K562 (cell line): Measurements from ENCODE around the gene OFD1. TPM values are rescaled to one million over a fixed set of nuclear protein-coding genes. Genes with fewer than 3 reads are reported as not detected.

Source experiments
- ATAC-seq: fragments of 200-7000 bp; cut with Tn5 transposase; 3 replicates; pipeline ENCODE4 v1.9.1; 2020; ENCODE audit warnings: moderate library complexity
- BruUV-seq: library from RNA; stranded (reverse); fragments of 400-500 nt; replicated peaks from 2 replicates; lab custom pipeline; 2021; lab: Mats Ljungman, UMichigan
- CTCF ChIA-PET: fragments of 300-600 bp; formaldehyde crosslinking; extraction: SDS; loops from one replicate; lab custom pipeline; 2021; ENCODE audit warnings: low intra/inter-chr PET ratio; lab: Yijun Ruan, JAX
- POLR2A ChIA-PET: fragments of 300-600, 350-650 bp; sonication (Branson Sonifier 250); formaldehyde crosslinking; extraction: SDS; loops from one replicate; lab custom pipeline; 2021; ENCODE audit warnings: antibody characterized with exemption, inconsistent platforms; lab: Yijun Ruan, JAX
- DNase-seq, 4 experiments: peaks; one replicate each; pipeline versions ENCODE4 v3.0.0 to v3.0.0-alpha.2; 2011 to 2018; ENCODE audit warnings: low spot score in 3 of 4, mixed read lengths in 3 of 4; ENCODE audit errors: extremely low read depth in 1 of 4
- FAIRE-seq: peaks from 2 replicates; lab custom pipeline; 2011; peaks lifted over from hg19 to GRCh38; lab: Jason Lieb, UNC
- H2AFZ ChIP-seq: 2 replicates; pipeline ENCODE4 v1.6.0; 2011; ENCODE audit warnings: low read depth, low read length, control low read depth, inconsistent platforms
- H3K27ac ChIP-seq: fragments of 200-600 bp; 3 replicates; pipeline ENCODE4 v1.8.0; 2011; ENCODE audit warnings: low read depth, mild to moderate bottlenecking, control low read depth, inconsistent platforms, low read length, moderate library complexity, mixed read lengths; ENCODE audit errors: extremely low read depth
- H3K27me3 ChIP-seq, 2 experiments: fragments of 300-600 bp in 1 of 2; 2 replicates in 1 of 2; 3 replicates in 1 of 2; pipeline versions ENCODE4 v1.6.0 to v1.8.0; 2011; ENCODE audit warnings: inconsistent platforms in 2 of 2, low read length in 2 of 2, mild to moderate bottlenecking in 1 of 2, mixed read lengths in 1 of 2, moderate library complexity in 1 of 2; ENCODE audit not compliant: control insufficient read depth in 2 of 2, insufficient read depth in 2 of 2
- H3K36me3 ChIP-seq: fragments of 300-600 bp; 3 replicates; pipeline ENCODE4 v1.8.0; 2011; ENCODE audit warnings: mild to moderate bottlenecking, low read length, inconsistent platforms; ENCODE audit not compliant: control insufficient read depth, insufficient read depth
- H3K4me1 ChIP-seq, 2 experiments: fragments of 200-600 bp in 1 of 2; replicated peaks in 1 of 2; 2 replicates in 1 of 2; 3 replicates in 1 of 2; pipeline versions ENCODE4 v1.5.1 to v1.8.0; 2011; ENCODE audit warnings: inconsistent platforms in 2 of 2, low read length in 2 of 2, mild to moderate bottlenecking in 1 of 2, mixed read lengths in 1 of 2, moderate library complexity in 1 of 2; ENCODE audit not compliant: control insufficient read depth in 2 of 2, insufficient read depth in 2 of 2
- H3K4me2 ChIP-seq: 2 replicates; pipeline ENCODE4 v1.6.1; 2011; ENCODE audit warnings: low read length, control low read depth, inconsistent platforms, mixed read lengths; ENCODE audit not compliant: insufficient read depth
- H3K4me3 ChIP-seq: fragments of 200-600 bp; sonication (generic), shearing (Covaris generic); 2 replicates; pipeline ENCODE4 v1.5.1; 2016; ENCODE audit warnings: control low read depth, inconsistent platforms
- H3K79me2 ChIP-seq: fragments of 200-600 bp; 3 replicates; pipeline ENCODE4 v1.8.0; 2011; ENCODE audit warnings: low read length, inconsistent platforms; ENCODE audit not compliant: control insufficient read depth, insufficient read depth
- H3K9ac ChIP-seq, 2 experiments: 2 replicates each; pipeline versions ENCODE4 v1.6.0 to v1.6.1; 2011; ENCODE audit warnings: low read depth in 2 of 2, low read length in 2 of 2, control low read depth in 1 of 2, inconsistent platforms in 1 of 2, mild to moderate bottlenecking in 1 of 2, mixed read lengths in 1 of 2; ENCODE audit not compliant: insufficient read depth in 1 of 2
- H3K9me1 ChIP-seq: one replicate; pipeline ENCODE4 v1.6.0; 2011; ENCODE audit warnings: inconsistent platforms, mild to moderate bottlenecking, low read length, moderate library complexity; ENCODE audit not compliant: control insufficient read depth, insufficient read depth
- H3K9me3 ChIP-seq: replicated peaks from 2 replicates; pipeline ENCODE4 v1.5.1; 2011; ENCODE audit warnings: low read depth, low read length, inconsistent platforms; ENCODE audit not compliant: control insufficient read depth, insufficient read depth
- H4K20me1 ChIP-seq: replicated peaks from 2 replicates; pipeline ENCODE4 v1.6.1; 2011; ENCODE audit warnings: low read length, inconsistent platforms, mixed read lengths; ENCODE audit not compliant: control insufficient read depth, insufficient read depth
- EHMT2 ChIP-seq: fragments of 450-650 bp; IDR thresholded peaks from 2 replicates; pipeline ENCODE4 v1.6.1; 2018; ENCODE audit warnings: antibody characterized with exemption
- JUNB ChIP-seq: fragments of 450-650 bp; formaldehyde crosslinking; conservative IDR thresholded peaks from 2 replicates; pipeline ENCODE4 v1.4.0; 2020; ENCODE audit warnings: mild to moderate bottlenecking
- POU5F1 ChIP-seq: fragments of 150-350 bp; IDR thresholded peaks from 2 replicates; pipeline ENCODE4 v1.6.1; 2014; ENCODE audit warnings: borderline replicate concordance, low read length, low read depth, mild to moderate bottlenecking; ENCODE audit not compliant: partially characterized antibody
- WGBS: fragments of 100-300 bp; shearing (Covaris generic); methylation state at CpG from one replicate; pipeline ENCODE4 v1.1.6; 2016; ENCODE audit warnings: low coverage, mixed read lengths; ENCODE audit not compliant: insufficient coverage; ENCODE audit errors: missing lambda C conversion rate; 5-methylcytosine and 5-hydroxymethylcytosine counted together
- in situ Hi-C: fragments of 300-500 bp; cut with MboI; formaldehyde crosslinking; loops from 4 replicates; pipeline ENCODE4 v1.15.0; 2018; ENCODE audit warnings: inconsistent platforms, mixed read lengths
- intact Hi-C: fragments of 100-400 bp; cut with micrococcal nuclease; formaldehyde crosslinking; loops from 2 replicates; pipeline ENCODE4 v1.14.2; 2022
- polyA plus RNA-seq, 8 experiments: library from polyadenylated mRNA; depleted of rRNA in 4 of 8; stranded (reverse) in 5 of 8; unstranded in 3 of 8; fragments of >200 nt; fragmentation: Nextera tagmentation in 2 of 8; fragmentation: Illumina TruSeq in 1 of 8; extraction: Ambion mirVana in 2 of 8; extraction: Trizol in 1 of 8; gene quantifications; 2 replicates each; pipeline versions ENCODE4 v1.2.1 to v1.2.3, GENCODE V29; 2011 to 2014; ENCODE audit warnings: inconsistent platforms in 1 of 8, missing spikeins in 1 of 8
- total RNA-seq, 7 experiments: library from RNA; depleted of rRNA in 6 of 7; stranded (reverse); fragments of >200 nt in 6 of 7; fragmentation: Illumina TruSeq in 2 of 7; extraction: Trizol in 2 of 7; gene quantifications; 2 replicates each; pipeline versions ENCODE4 v1.2.1 to v1.2.3, GENCODE V29; 2011 to 2021; ENCODE audit warnings: low replicate concordance in 1 of 7
- TF ChIP-seq, protein P1 (sequence below), 2 experiments: fragments of 450-650 bp; IDR thresholded peaks; 2 replicates each; pipeline ENCODE4 v1.6.1; 2018; ENCODE audit warnings: mild to moderate bottlenecking in 2 of 2, low read depth in 1 of 2; ENCODE audit not compliant: partially characterized antibody in 2 of 2

OFD1 gene
- total and polyA plus RNA-seq, 9 of the 15 experiments (the other 6 are each of a cell fraction or from before 2014, with no cell fraction given): 22.0 to 49.1 (median 30.2) TPM

- TF ChIP-seq, protein P1, sequence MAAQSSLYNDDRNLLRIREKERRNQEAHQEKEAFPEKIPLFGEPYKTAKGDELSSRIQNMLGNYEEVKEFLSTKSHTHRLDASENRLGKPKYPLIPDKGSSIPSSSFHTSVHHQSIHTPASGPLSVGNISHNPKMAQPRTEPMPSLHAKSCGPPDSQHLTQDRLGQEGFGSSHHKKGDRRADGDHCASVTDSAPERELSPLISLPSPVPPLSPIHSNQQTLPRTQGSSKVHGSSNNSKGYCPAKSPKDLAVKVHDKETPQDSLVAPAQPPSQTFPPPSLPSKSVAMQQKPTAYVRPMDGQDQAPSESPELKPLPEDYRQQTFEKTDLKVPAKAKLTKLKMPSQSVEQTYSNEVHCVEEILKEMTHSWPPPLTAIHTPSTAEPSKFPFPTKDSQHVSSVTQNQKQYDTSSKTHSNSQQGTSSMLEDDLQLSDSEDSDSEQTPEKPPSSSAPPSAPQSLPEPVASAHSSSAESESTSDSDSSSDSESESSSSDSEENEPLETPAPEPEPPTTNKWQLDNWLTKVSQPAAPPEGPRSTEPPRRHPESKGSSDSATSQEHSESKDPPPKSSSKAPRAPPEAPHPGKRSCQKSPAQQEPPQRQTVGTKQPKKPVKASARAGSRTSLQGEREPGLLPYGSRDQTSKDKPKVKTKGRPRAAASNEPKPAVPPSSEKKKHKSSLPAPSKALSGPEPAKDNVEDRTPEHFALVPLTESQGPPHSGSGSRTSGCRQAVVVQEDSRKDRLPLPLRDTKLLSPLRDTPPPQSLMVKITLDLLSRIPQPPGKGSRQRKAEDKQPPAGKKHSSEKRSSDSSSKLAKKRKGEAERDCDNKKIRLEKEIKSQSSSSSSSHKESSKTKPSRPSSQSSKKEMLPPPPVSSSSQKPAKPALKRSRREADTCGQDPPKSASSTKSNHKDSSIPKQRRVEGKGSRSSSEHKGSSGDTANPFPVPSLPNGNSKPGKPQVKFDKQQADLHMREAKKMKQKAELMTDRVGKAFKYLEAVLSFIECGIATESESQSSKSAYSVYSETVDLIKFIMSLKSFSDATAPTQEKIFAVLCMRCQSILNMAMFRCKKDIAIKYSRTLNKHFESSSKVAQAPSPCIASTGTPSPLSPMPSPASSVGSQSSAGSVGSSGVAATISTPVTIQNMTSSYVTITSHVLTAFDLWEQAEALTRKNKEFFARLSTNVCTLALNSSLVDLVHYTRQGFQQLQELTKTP (IDR thresholded peaks at IDR 0.05; ENCODE audit: low read depth in 1 of 2, partially characterized antibody in 2 of 2): no peak
- no peak for TF ChIP-seq JUNB (CRISPR knock-in tag)
Observed at GRCh38 chrX:13760426-13760825, 25.9 kb downstream of the OFD1 start (continued).

DNA sequence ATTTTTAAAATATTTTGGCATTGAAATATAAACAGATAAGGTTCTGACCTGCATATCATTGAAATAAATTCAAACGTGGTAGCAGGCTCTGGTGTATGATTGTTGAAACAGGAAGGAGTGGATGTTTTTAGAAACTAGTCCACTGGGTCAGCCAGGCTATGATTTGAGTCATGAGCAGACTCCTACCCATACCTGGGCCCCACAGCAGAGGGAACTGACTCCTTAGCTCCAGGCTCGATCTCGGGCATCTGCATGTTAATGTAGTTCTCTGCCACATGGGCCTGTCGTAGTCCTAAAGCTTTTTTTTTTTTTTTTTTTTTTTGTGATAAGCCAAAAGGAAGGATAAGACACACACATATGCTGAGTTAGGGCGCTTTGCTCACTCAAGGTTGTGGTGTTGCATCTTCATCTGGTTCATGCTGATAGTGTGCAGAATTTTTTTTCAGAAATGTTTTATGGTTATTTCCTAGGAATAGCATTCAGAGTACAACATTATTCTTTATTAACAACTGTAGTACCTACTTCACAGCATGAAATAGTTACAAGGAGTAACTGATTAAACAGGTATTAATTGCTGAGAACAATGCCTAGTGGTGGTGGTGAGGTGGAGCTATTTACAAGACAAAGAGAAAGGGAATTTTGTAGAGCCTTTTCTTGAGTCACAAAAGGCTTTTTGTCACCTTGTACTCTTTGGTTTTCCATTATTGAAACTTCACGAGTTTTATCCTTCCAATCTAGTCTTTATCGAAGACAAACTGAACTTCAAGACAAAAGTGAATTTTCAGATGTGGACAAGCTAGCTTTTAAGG, 27.3 kb downstream of the OFD1 start:
- WGBS: 54% methylated on average over 6 of the region's 7 CpGs
- H3K79me2 ChIP-seq: no peaks in the 10 kb centered on the region
- no peak overlapping the region for H3K4me3 ChIP-seq
- BruUV-seq: no TSS peak
- peaks cover 86% of the 10 kb centered on the region for H3K36me3 ChIP-seq
- no peaks in the 10 kb centered on the region for H3K4me1 ChIP-seq
- peak; percentile 29 for FAIRE-seq
- intact Hi-C loops (no loop called here), in situ Hi-C loops (loop anchor here (10.0 kb wide), 1 partner anchor 273 kb away; no protein-coding TSS in a partner anchor)
- H3K27me3 ChIP-seq: no peaks in the 10 kb centered on the region
- CTCF ChIA-PET: no interaction called here
- H3K27ac ChIP-seq: no peak overlapping the region
- H4K20me1 ChIP-seq: no peaks in the 10 kb centered on the region
- no peaks in the 10 kb centered on the region for H3K9me3 ChIP-seq
- H3K9me1 ChIP-seq: no peaks in the 10 kb centered on the region
- no peak overlapping the region for H2AFZ ChIP-seq
- peak in 2 of 4 experiments; percentile 8 to 13 for DNase-seq
- POLR2A ChIA-PET: no interaction called here
- no peak overlapping the region for H3K4me2 ChIP-seq
- H3K9ac ChIP-seq: no peak overlapping the region
- ATAC-seq: no peak
- TF ChIP-seq EHMT2: no peak
- no peak for TF ChIP-seq POU5F1
